GM21515 (cell line): Measurements from ENCODE around the gene GALNT14.

Experiments
- ATAC-seq: cut with Tn5 transposase; IDR thresholded peaks from one replicate; pipeline ENCODE4 v1.9.1; 2021; ENCODE audit not compliant: unreplicated experiment

GALNT14 gene

DNA sequence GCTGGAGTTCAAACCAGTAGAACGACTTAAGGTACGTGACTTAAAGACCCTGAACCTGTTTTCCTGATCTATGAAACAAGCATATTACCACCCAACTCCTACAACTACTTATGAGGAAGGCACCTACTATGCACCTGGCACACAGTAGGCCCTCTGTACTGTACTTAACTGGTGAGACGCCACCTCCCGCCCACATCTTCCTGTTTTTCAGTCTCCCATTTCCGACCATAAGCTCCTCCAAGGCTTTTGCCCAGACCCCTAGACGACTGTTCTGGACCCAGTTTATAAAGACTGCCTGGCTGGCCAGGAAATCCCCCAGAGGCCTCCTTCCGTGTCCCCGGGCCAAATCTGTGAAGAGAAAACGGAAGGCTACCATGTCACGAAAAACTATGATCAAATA is 1.5 kb downstream of the GALNT14 start:
- no peak for ATAC-seq

GRCh38 chr2:31136000-31136399 is 2.2 kb downstream of the GALNT14 start:
- ATAC-seq = no peak

DNA sequence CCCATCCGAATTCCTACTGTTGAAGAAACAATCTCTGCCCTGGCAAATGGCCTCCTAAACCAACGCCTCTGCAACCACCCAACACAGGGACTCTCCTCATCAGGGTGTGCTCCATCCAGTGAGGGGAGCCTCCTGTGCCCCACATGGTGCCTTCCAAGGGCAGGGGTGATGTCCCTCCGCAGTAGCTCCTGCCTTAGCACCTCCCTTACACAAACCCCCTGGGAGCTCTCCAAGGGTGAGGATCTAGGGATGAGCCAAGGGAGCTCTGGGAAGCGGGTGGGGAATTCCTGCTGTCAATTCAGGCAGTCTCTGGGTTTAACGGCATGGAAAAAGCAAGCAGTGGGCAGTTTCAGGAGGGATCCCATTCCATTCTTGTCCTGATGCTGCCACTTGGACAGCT is 3.8 kb downstream of the GALNT14 start:
- ATAC-seq = no peak

- ATAC-seq = no peak
These were observed 5.5 kb downstream of the GALNT14 start for GRCh38 chr2:31132786-31133185.

DNA sequence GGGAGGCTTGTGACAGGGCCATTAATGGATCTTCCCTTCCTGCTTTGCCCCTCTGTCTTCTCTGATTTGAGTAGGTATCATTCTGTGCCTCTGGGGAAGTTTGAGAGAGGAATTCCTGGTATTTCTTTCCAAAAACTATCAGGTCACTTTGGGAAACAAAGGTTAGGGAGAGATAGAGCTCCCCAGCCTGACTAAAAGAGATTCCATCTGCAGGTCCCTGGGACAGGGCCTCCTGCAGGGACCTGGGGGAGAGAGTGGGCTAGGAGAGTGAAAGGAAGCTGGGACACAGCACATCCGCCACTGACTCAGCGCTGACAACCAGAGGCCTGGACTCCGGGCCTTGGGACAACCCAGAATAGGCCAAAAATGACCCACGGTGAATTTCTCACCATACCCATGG is 6.4 kb downstream of the GALNT14 start:
- no peak for ATAC-seq

- ATAC-seq = no peak
These were observed 8.7 kb downstream of the GALNT14 start for GRCh38 chr2:31129375-31130171.

GRCh38 chr2:31127931-31128330 is 10.3 kb downstream of the GALNT14 start:
- ATAC-seq = no peak

GRCh38 chr2:31125918-31126695 is 12.1 kb downstream of the GALNT14 start:
- ATAC-seq = no peak

- ATAC-seq = no peak
These were observed 13.3 kb downstream of the GALNT14 start for GRCh38 chr2:31124904-31125303.

DNA sequence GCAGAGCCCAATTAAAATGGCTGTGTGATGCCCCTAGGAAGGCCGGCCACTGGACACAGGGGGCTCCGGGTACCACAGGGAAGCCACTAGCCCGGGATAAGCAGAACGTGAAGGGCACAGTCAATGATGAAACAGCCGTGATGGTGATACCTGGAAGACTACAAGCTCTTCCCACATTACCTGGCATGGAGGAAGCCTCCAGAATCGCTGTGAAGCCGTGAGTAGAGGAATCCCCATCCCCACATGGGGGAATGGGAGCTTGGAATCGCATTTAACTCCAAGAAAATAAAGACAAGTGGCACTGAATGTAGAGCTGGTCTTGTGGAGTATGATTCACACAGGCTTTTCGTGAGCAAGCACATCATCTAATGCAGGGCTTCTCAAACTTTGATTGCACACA is 16.1 kb downstream of the GALNT14 start:
- no peak for ATAC-seq

DNA sequence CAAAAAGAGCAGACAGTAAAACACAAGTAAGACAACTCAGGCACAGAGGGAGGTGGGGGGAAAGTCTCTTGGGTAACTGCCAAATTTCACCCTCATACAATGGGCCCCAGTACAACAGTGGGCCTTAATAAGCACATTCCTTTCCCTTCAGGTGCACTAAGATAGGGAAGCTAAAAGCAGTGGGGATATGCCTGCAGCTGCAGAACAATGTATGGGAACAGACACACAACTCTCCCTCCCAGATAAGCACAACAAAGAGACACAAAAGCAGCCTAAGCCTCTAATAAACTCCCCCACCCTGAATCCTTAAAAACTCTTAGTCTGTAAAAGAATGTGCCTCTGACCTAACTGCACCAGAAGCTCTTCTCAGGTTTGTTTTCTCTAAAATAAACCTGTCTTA is 24.5 kb downstream of the GALNT14 start:
- no peak for ATAC-seq

DNA sequence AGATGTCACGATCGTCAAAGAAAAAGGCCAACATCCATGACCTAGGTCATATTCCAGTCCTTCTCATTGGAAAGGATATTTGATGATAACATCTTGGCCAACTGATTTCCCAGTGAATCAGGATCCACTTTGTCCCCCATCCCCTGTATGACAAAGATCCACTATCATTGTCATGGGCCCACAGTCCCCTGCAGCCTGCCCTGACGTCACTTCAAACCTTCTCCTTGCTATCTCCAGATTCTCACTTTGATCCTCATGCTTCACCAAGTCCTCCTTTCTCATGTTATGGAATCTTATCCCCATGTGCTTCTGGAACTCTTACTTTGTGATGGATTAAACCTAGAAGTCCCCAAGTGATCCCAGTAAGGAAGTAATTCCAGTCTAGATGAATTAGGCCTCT is 25.7 kb downstream of the GALNT14 start:
- ATAC-seq = no peak

DNA sequence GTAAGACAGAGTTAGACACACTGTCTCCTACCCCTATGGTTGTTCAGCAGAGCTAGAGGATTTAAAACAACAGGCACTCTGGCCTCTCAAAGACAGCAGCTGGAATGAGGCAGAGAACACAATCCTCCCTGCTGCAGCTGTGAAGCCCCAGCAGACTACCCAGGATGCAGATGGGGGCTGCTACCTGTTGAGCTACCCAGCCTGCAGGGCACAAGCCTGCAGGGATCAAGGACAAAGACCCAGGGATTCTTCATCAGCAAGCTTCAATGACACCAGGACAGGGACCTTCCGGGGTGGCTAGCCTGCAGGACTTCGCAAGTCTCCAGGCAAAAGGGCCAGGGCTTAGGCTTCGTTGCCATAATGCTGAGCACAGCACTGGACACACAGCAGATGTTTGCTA is 27.2 kb downstream of the GALNT14 start:
- ATAC-seq = no peak

DNA sequence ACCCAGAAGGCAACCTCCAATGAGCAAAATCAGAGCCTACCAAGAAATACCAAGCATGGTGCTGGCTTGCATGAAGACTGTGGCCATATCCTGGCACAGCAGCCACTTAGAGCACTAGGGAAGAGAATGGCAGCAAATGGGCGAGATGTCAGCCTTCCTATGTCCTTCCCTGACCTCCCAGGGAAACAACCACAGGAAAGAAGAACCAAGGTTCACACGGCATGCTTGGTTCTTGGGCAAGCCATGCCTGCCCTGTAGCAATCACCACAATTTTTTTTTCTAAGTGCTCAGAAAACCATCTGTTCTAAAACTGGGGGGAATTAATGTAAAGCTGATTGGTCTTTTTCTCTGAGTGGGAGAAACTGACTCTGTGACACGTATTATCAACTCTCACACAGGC is 27.8 kb downstream of the GALNT14 start:
- no peak for ATAC-seq

GRCh38 chr2:31109633-31110192 is 28.5 kb downstream of the GALNT14 start:
- no peak for ATAC-seq

DNA sequence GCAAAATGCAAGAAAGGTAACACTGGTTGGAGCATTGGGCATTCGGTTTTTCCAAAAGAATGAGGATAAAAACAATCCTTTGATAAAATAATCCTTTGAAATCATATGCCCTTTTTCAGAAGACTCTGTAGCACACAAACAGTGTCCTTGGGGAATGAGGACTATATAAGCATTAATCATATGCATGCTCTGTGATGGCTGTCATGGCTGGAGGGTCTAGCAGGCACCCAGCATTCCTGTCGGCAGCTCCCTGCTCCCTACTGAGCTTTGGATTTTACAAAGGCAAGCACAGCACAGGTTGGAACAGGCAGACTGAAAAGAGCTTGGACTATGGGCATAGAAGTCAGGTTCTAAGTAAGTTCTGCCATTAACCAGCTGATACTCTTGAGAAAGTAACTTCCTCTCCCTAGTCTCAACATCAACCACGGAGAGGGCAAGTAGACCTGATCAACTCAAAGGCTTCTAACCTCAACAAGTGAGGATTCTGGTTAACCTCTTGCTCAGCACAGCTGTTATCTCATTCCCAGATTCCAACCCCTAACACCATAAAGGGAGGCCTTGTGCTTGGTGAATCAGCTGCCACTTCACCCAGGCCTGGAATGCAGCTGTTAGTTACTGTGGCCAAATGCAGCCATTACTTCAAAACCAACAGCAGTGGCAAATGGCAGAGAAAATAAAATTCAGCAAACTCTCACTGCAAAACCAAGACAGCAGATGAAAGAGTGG is 29.5 kb downstream of the GALNT14 start:
- no peak for ATAC-seq

GRCh38 chr2:31107591-31108300 is 30.5 kb downstream of the GALNT14 start:
- ATAC-seq = no peak

DNA sequence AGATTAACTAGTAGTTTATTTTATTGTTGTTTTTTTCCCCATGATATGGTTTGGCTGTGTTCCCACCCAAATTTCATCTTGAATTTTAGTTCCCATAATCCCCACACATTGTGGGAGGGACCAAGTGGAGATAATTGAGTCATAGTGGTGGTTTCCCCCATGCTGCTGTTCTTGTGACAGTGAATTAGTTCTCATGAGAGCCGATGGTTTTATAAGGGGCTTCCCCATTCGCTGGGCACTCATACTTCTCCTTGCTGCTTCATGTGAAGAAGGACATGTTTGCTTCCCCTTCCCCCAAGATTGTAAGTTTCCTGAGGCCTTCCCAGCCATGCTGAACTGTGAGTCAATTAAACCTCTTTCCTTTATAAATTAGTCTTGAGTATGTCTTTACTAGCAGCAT is 36.5 kb downstream of the GALNT14 start:
- ATAC-seq = no peak

GRCh38 chr2:31097962-31098613 is 40.2 kb downstream of the GALNT14 start:
- no peak for ATAC-seq

- no peak for ATAC-seq
These were observed 48.1 kb downstream of the GALNT14 start for GRCh38 chr2:31090188-31090587.
